Measurements from ENCODE around the gene NAP1L4.

NAP1L4 gene

DNA sequence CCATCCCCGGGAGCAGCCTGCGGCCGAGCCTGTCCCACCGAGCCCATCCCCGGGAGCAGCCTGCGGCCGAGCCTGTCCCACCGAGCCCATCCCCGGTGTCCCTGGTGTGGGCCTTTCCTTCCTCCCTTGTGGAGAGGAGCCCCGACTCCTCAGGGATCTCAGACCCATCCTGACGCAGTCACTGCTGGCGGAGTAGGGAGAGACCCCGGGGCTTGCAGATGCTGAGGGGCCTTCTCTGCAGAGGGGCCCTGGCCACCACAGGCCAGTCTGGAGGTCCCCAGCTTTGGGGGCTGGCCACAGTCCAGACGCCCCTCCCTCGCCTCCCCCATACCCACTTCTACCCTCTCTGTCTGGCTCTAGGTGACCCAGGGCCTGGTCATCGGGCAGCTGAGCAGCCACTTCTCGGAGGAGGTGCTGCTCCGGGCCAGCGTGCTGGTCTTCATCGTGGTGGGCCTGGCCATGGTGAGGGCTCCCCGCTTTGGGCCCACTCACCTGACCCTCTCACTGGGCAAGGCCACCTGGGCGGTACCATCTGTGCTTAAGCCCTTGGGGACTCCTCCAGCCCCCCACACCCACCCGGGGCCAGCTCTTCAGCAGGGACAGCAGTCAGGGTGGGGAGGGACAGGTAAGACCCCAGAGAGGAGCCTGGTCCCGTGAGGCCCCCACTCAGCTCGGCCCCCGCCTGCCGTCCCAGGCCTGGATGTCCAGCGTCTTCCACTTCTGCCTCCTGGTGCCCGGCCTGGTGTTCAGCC is 70.2 kb downstream of the NAP1L4 start:
- H3K27ac ChIP-seq: no peak overlapping the region
- TF ChIP-seq, protein P1, sequence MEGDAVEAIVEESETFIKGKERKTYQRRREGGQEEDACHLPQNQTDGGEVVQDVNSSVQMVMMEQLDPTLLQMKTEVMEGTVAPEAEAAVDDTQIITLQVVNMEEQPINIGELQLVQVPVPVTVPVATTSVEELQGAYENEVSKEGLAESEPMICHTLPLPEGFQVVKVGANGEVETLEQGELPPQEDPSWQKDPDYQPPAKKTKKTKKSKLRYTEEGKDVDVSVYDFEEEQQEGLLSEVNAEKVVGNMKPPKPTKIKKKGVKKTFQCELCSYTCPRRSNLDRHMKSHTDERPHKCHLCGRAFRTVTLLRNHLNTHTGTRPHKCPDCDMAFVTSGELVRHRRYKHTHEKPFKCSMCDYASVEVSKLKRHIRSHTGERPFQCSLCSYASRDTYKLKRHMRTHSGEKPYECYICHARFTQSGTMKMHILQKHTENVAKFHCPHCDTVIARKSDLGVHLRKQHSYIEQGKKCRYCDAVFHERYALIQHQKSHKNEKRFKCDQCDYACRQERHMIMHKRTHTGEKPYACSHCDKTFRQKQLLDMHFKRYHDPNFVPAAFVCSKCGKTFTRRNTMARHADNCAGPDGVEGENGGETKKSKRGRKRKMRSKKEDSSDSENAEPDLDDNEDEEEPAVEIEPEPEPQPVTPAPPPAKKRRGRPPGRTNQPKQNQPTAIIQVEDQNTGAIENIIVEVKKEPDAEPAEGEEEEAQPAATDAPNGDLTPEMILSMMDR (conservative IDR thresholded peaks at IDR 0.05): no peak

- H3K27ac ChIP-seq: no peak overlapping the region
- TF ChIP-seq, protein P1 (conservative IDR thresholded peaks at IDR 0.05): no peak
Measured at GRCh38 chr11:2921261-2921660, 70.9 kb downstream of the NAP1L4 start.

DNA sequence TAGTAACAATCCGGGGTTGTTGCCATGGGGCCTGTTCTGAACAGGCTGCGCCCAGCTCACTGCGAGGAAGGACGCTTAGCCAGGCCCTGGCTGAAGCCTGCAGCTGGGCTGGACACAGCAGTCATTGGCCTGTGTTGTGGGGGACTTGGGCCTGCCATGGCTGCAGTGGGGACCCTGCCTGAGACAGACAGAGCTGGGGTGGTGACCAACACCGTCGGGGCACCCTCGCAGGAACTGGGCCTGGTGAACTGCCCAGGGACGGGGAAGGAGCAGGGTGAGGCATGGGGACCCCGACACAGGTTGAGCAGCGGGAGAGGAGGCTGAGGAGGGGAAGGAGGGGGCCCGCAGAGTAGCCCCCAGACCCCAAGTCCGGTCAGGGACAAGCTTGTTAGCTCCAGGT is 71.8 kb downstream of the NAP1L4 start:
- no peak overlapping the region for H3K27ac ChIP-seq
- TF ChIP-seq, protein P1 (conservative IDR thresholded peaks at IDR 0.05): no peak

DNA sequence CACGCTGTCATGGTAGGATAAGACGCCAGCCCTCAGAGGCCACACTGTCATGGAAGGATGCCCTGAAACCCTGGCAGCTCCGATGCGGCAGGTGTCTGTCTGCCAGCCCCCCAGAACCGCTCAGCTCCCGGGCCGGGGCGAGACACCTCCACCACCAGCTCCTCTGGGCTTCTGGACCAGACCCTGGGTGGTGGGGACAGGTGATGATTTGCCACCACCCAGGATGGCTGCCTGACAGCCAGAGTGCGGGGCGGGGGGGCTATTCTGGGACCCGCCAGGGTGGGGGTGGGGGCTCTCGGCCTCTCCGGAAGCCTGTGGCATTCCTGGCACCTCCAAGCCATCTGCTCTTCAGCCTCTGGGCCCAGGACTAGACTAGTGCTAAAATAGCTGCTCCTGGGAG is 72.3 kb downstream of the NAP1L4 start:
- TF ChIP-seq, protein P1 (conservative IDR thresholded peaks at IDR 0.05): no peak
- no peak overlapping the region for H3K27ac ChIP-seq

DNA sequence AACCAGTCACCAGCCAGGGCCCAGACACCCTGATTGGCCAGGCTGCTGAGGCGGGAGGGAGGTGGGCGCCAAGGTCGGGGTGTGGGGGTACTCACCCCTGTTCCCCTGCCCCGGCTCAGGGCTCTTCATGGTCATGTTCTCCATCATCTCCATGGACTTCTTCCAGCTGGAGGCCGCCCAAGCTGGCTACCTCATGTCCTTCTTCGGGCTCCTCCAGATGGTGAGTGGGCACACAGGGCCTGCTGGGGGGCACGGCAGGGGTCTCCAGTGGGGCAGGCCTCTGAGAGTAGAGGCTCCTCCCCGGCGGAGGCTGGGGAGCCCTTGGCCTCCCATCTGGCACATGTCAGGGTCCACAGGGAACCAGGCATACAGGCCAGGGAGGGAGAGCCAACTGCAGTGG is 72.9 kb downstream of the NAP1L4 start:
- no peak overlapping the region for H3K27ac ChIP-seq
- TF ChIP-seq, protein P1 (conservative IDR thresholded peaks at IDR 0.05): no peak

GRCh38 chr11:2917842-2918490 is 74.2 kb downstream of the NAP1L4 start:
- no peak overlapping the region for H3K27ac ChIP-seq
- TF ChIP-seq, protein P1 (conservative IDR thresholded peaks at IDR 0.05): no peak

DNA sequence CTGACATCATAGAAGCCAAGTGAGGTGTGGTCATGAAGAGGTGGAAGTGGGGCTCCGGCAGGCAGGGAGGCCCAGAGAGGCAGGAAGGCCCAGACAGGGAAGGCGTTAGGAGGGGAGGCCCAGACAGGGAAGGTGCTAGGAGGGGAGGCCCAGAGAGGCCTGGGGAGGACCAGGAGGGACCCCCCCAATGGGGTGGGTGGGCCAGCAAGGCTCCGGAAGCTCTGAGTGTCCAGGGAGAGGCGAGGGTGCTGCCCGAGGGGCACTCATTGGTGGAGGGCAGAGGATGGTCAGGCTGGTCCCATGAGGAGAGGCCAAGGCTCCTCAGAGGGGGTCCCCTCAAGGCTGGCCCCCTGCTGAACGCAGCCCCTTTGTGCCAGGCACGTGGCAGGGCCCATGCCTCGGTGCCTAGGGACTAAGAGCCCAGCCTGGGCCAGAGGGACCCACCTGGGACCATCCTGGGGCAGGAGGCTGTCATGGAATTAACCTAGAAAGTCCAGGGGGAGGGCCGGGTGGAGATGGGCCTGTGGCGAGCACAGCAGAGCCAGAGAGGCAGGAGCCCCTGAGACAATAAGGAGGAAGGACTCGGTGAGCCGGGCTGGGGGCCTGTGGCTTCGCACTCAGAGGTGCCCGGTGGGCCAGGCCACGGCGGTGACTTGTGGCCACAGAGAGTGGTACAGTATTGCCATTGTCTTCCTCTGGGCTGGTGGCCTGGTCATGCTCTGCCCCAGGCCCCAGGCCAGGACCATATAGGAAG is 75.1 kb downstream of the NAP1L4 start:
- TF ChIP-seq, protein P1 (conservative IDR thresholded peaks at IDR 0.05): no peak
- H3K27ac ChIP-seq: no peak overlapping the region
